Measurements from ENCODE around the gene PLCB1. TPM values are rescaled to one million over a fixed set of nuclear protein-coding genes. Genes with fewer than 3 reads are reported as not detected.

PLCB1 gene
- total RNA-seq, 1 donor = 13.4 TPM

- H3K9me3 ChIP-seq (ENCODE audit: low read depth, low read length) = no peaks in the 10 kb centered on the region
- no peak overlapping the region for H3K4me3 ChIP-seq (ENCODE audit: insufficient read depth, low read length)
- H3K36me3 ChIP-seq (ENCODE audit: insufficient read depth, low read length) = no peaks in the 10 kb centered on the region
- no peaks in the 10 kb centered on the region for H3K27me3 ChIP-seq (ENCODE audit: insufficient read depth, low read length)
- H3K27ac ChIP-seq (ENCODE audit: low read depth, low read length) = no peak overlapping the region
- H2AFZ ChIP-seq (ENCODE audit: low read length) = no peak overlapping the region
- no peak overlapping the region for H3K4me2 ChIP-seq (ENCODE audit: insufficient read depth, low read length)
- H3K79me2 ChIP-seq (ENCODE audit: insufficient read depth, low read length) = no peaks in the 10 kb centered on the region
- H3K4me1 ChIP-seq (ENCODE audit: insufficient read depth, low read length) = no peaks in the 10 kb centered on the region
- TF ChIP-seq, protein P1, sequence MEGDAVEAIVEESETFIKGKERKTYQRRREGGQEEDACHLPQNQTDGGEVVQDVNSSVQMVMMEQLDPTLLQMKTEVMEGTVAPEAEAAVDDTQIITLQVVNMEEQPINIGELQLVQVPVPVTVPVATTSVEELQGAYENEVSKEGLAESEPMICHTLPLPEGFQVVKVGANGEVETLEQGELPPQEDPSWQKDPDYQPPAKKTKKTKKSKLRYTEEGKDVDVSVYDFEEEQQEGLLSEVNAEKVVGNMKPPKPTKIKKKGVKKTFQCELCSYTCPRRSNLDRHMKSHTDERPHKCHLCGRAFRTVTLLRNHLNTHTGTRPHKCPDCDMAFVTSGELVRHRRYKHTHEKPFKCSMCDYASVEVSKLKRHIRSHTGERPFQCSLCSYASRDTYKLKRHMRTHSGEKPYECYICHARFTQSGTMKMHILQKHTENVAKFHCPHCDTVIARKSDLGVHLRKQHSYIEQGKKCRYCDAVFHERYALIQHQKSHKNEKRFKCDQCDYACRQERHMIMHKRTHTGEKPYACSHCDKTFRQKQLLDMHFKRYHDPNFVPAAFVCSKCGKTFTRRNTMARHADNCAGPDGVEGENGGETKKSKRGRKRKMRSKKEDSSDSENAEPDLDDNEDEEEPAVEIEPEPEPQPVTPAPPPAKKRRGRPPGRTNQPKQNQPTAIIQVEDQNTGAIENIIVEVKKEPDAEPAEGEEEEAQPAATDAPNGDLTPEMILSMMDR (IDR thresholded peaks at IDR 0.05; ENCODE audit: extremely low read depth, low read depth, low read length) = no peak
- DNase-seq (ENCODE audit: insufficient read length, low spot score, missing footprints) = no peak
- H4K20me1 ChIP-seq (ENCODE audit: insufficient read depth, low read length) = no peaks in the 10 kb centered on the region
Measured at GRCh38 chr20:8913456-8913855, 781.4 kb downstream of the PLCB1 start.

- Histone ChIP-seq H3K27ac (ENCODE audit: low read depth, low read length) (no peak overlapping the region), H3K4me3 (ENCODE audit: insufficient read depth, low read length) (no peak overlapping the region), H3K4me2 (ENCODE audit: insufficient read depth, low read length) (no peak overlapping the region), H4K20me1 (ENCODE audit: insufficient read depth, low read length) (no peaks in the 10 kb centered on the region), H3K9me3 (ENCODE audit: low read depth, low read length) (no peaks in the 10 kb centered on the region), H3K4me1 (ENCODE audit: insufficient read depth, low read length) (no peaks in the 10 kb centered on the region), H3K79me2 (ENCODE audit: insufficient read depth, low read length) (no peaks in the 10 kb centered on the region), H3K27me3 (ENCODE audit: insufficient read depth, low read length) (no peaks in the 10 kb centered on the region), H3K36me3 (ENCODE audit: insufficient read depth, low read length) (no peaks in the 10 kb centered on the region), H2AFZ (ENCODE audit: low read length) (no peak overlapping the region)
- TF ChIP-seq, protein P1 (IDR thresholded peaks at IDR 0.05; ENCODE audit: extremely low read depth, low read depth, low read length) = no peak
- no peak for DNase-seq (ENCODE audit: insufficient read length, low spot score, missing footprints)
Measured at GRCh38 chr20:8914421-8914820, 782.4 kb downstream of the PLCB1 start.

DNA sequence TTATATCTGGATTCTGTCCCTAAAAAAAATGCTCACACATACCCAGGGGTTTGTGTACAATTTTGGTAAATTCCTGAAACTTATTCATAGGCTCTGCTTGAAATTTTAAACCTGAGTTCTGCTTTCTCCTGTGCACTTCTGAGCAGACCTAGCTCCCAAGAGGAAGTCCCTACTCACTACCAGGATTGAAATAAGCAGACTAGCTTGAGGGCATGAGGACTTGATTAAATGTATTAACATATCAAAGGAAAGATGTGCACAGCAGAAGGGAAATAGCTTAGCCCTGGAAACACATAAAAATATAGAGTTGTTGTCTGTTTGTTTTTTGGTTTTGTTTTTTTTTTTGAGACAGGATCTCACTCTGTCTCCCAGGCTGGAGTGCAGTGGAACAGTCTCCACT is 785.0 kb downstream of the PLCB1 start:
- no peaks in the 10 kb centered on the region for H3K27me3 ChIP-seq (ENCODE audit: insufficient read depth, low read length)
- TF ChIP-seq, protein P1 (IDR thresholded peaks at IDR 0.05; ENCODE audit: extremely low read depth, low read depth, low read length) = no peak
- H3K4me3 ChIP-seq (ENCODE audit: insufficient read depth, low read length) = no peak overlapping the region
- H2AFZ ChIP-seq (ENCODE audit: low read length) = no peak overlapping the region
- no peaks in the 10 kb centered on the region for H3K4me1 ChIP-seq (ENCODE audit: insufficient read depth, low read length)
- H3K9me3 ChIP-seq (ENCODE audit: low read depth, low read length) = no peaks in the 10 kb centered on the region
- H3K36me3 ChIP-seq (ENCODE audit: insufficient read depth, low read length) = no peaks in the 10 kb centered on the region
- no peaks in the 10 kb centered on the region for H3K79me2 ChIP-seq (ENCODE audit: insufficient read depth, low read length)
- no peaks in the 10 kb centered on the region for H4K20me1 ChIP-seq (ENCODE audit: insufficient read depth, low read length)
- no peak overlapping the region for H3K27ac ChIP-seq (ENCODE audit: low read depth, low read length)
- H3K4me2 ChIP-seq (ENCODE audit: insufficient read depth, low read length) = no peak overlapping the region
- no peak for DNase-seq (ENCODE audit: insufficient read length, low spot score, missing footprints)

DNA sequence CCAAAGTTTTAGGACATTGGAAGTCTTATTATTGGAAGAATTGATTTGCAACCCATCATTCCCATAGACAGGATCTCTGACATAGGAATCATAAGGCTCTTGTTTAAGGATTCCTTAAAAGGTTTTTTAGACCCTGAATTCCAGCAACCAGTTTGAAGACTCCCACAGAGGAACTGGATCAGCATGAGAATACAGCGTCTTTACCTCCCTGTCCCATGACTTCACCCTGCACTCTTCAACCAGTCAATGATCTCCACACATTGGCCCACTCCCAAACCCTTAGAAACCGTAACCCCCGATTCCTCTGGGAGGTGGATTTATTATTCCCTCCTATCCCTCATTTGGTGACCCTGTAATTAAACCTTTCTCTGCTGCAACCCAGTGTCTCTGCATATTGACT is 786.1 kb downstream of the PLCB1 start:
- Histone ChIP-seq H2AFZ (ENCODE audit: low read length) (no peak overlapping the region), H3K36me3 (ENCODE audit: insufficient read depth, low read length) (no peaks in the 10 kb centered on the region), H3K4me3 (ENCODE audit: insufficient read depth, low read length) (no peak overlapping the region), H3K4me2 (ENCODE audit: insufficient read depth, low read length) (no peak overlapping the region), H3K27me3 (ENCODE audit: insufficient read depth, low read length) (no peaks in the 10 kb centered on the region), H3K79me2 (ENCODE audit: insufficient read depth, low read length) (no peaks in the 10 kb centered on the region), H3K4me1 (ENCODE audit: insufficient read depth, low read length) (no peaks in the 10 kb centered on the region), H3K9me3 (ENCODE audit: low read depth, low read length) (no peaks in the 10 kb centered on the region), H3K27ac (ENCODE audit: low read depth, low read length) (no peak overlapping the region), H4K20me1 (ENCODE audit: insufficient read depth, low read length) (no peaks in the 10 kb centered on the region)
- TF ChIP-seq, protein P1 (IDR thresholded peaks at IDR 0.05; ENCODE audit: extremely low read depth, low read depth, low read length) = no peak
- peak; percentile 5 for DNase-seq (ENCODE audit: insufficient read length, low spot score, missing footprints)
